A549 (cell line): Measurements from ENCODE around the gene TBXA2R.

Source experiments
- CHD2 ChIP-seq: fragments of 150-350 bp; IDR thresholded peaks from 2 replicates; pipeline ENCODE4 v1.6.1; 2014; ENCODE audit warnings: low read length; ENCODE audit not compliant: partially characterized antibody
- CTCF ChIP-seq: fragments of >200 bp; sonication (Bioruptor Twin); formaldehyde crosslinking; IDR thresholded peaks from 3 replicates; pipeline ENCODE4 v1.5.1; 2016
- ESRRA ChIP-seq: fragments of 150-350 bp; IDR thresholded peaks from 2 replicates; pipeline ENCODE4 v1.6.1; 2014; ENCODE audit warnings: mild to moderate bottlenecking, low read length, borderline replicate concordance
- HDAC2 ChIP-seq: fragments of 200-600 bp; sonication (generic); IDR thresholded peaks from 2 replicates; pipeline ENCODE4 v1.6.1; 2016
- HEYL ChIP-seq: fragments of 250-450 bp; sonication (Bioruptor Pico); IDR thresholded peaks from 2 replicates; pipeline ENCODE4 v1.8.0; 2021; ENCODE audit warnings: mild to moderate bottlenecking, moderate library complexity
- JUN ChIP-seq, 2 experiments: fragments of >200 bp; sonication (Bioruptor Twin); formaldehyde crosslinking; IDR thresholded peaks; 2 replicates in 1 of 2; 3 replicates in 1 of 2; pipeline ENCODE4 v1.6.1; 2016 to 2017
- POLR2A ChIP-seq: IDR thresholded peaks from 2 replicates; pipeline ENCODE4 v1.6.1; 2012; ENCODE audit warnings: mild to moderate bottlenecking, low read length
- RAD21 ChIP-seq, 2 experiments: fragments of >200 bp in 1 of 2; sonication (Bioruptor Twin) in 1 of 2; formaldehyde crosslinking in 1 of 2; IDR thresholded peaks in 1 of 2; conservative IDR thresholded peaks in 1 of 2; 2 replicates in 1 of 2; 3 replicates in 1 of 2; pipeline ENCODE4 v1.6.1; 2012 to 2018; ENCODE audit warnings: inconsistent platforms in 1 of 2
- REST ChIP-seq: fragments of 200-600 bp; sonication (generic); IDR thresholded peaks from 2 replicates; pipeline ENCODE4 v1.6.1; 2016; ENCODE audit warnings: antibody characterized with exemption, mild to moderate bottlenecking, moderate library complexity

- TF ChIP-seq CTCF = no peak
- TF ChIP-seq JUN (IDR thresholded peaks at IDR 0.05) = no peak
- TF ChIP-seq CHD2 = no peak
- TF ChIP-seq RAD21 (conservative IDR thresholded peaks at IDR 0.05 in 1 of 2, IDR thresholded peaks at IDR 0.05 in 1 of 2) = no peak
- no peak for TF ChIP-seq HDAC2
- no peak for TF ChIP-seq POLR2A
- TF ChIP-seq ESRRA = no peak
- TF ChIP-seq REST = no peak
- TF ChIP-seq HEYL (CRISPR knock-in tag) = no peak
These were observed 27.9 kb upstream of the TBXA2R start for GRCh38 chr19:3634496-3635045.
